HepG2 (cell line): ENCODE measurements around the gene SAC3D1. TPM values are rescaled to one million over a fixed set of nuclear protein-coding genes. Genes with fewer than 3 reads are reported as not detected.

Experiments used
- ASH2L ChIP-seq: fragments of 300-600, 200-600 bp; sonication (generic); IDR thresholded peaks from 2 replicates; pipeline ENCODE4 v1.7.0; 2017; ENCODE audit warnings: low read depth, mild to moderate bottlenecking, moderate library complexity, mixed read lengths, low read length; ENCODE audit not compliant: insufficient read length
- ATF1 ChIP-seq: IDR thresholded peaks from 2 replicates; pipeline ENCODE4 v1.6.1; 2016; ENCODE audit warnings: mild to moderate bottlenecking, control low read depth
- FOXK1 ChIP-seq: sonication (generic); formaldehyde crosslinking; IDR thresholded peaks from 2 replicates; pipeline ENCODE4 v1.4.0; 2020; ENCODE audit warnings: low read depth, missing genetic modification reagents, borderline replicate concordance
- HNRNPLL ChIP-seq: fragments of 200-400 bp; formaldehyde crosslinking; IDR thresholded peaks from 2 replicates; pipeline ENCODE4 v1.6.1; 2017; ENCODE audit warnings: mild to moderate bottlenecking, low read depth, low read length; ENCODE audit not compliant: poor library complexity, severe bottlenecking
- MED1 ChIP-seq: sonication (generic); formaldehyde crosslinking; IDR thresholded peaks from 2 replicates; pipeline ENCODE4 v1.4.0; 2020; ENCODE audit warnings: missing genetic modification reagents
- PRMT3 ChIP-seq: sonication (generic); formaldehyde crosslinking; IDR thresholded peaks from 2 replicates; pipeline ENCODE4 v1.8.1; 2022; ENCODE audit warnings: low read depth, mild to moderate bottlenecking, moderate library complexity, missing genetic modification reagents, borderline replicate concordance
- RELA ChIP-seq: sonication (generic); formaldehyde crosslinking; IDR thresholded peaks from 2 replicates; pipeline ENCODE4 v1.4.0; 2020; ENCODE audit warnings: missing genetic modification reagents
- SAP130 ChIP-seq: IDR thresholded peaks from 2 replicates; pipeline ENCODE4 v1.6.1; 2016; ENCODE audit warnings: low read depth
- SATB2 ChIP-seq: sonication (generic); formaldehyde crosslinking; IDR thresholded peaks from 2 replicates; pipeline ENCODE4 v1.5.0; 2020; ENCODE audit warnings: missing genetic modification reagents
- SMAD9 ChIP-seq: sonication (generic); formaldehyde crosslinking; IDR thresholded peaks from 2 replicates; pipeline ENCODE4 v1.5.1; 2020; ENCODE audit warnings: mild to moderate bottlenecking, missing genetic modification reagents
- SOX13 ChIP-seq, 3 experiments: fragments of 450-650 bp in 1 of 3; sonication (generic) in 1 of 3; formaldehyde crosslinking in 1 of 3; IDR thresholded peaks in 2 of 3; conservative IDR thresholded peaks in 1 of 3; 2 replicates each; pipeline versions ENCODE4 v1.5.0 to v1.6.1; 2016 to 2020; ENCODE audit warnings: antibody characterized with exemption in 1 of 3, mild to moderate bottlenecking in 1 of 3, missing compliant biosample characterization in 1 of 3, missing genetic modification reagents in 1 of 3, moderate library complexity in 1 of 3
- ZFYVE20 ChIP-seq: sonication (generic); formaldehyde crosslinking; IDR thresholded peaks from 2 replicates; pipeline ENCODE4 v1.8.0; 2023; ENCODE audit warnings: low read depth, mild to moderate bottlenecking, moderate library complexity, missing genetic modification reagents, borderline replicate concordance
- ZNF101 ChIP-seq: sonication (generic); formaldehyde crosslinking; IDR thresholded peaks from 2 replicates; pipeline ENCODE4 v1.4.0; 2020; ENCODE audit warnings: mild to moderate bottlenecking, low read depth, missing genetic modification reagents, borderline replicate concordance
- ZNF160 ChIP-seq: sonication (generic); formaldehyde crosslinking; IDR thresholded peaks from 2 replicates; pipeline ENCODE4 v1.8.0; 2022; ENCODE audit warnings: mild to moderate bottlenecking, inconsistent platforms, missing genetic modification reagents
- ZNF331 ChIP-seq: sonication (generic); formaldehyde crosslinking; IDR thresholded peaks from 2 replicates; pipeline ENCODE4 v1.4.0; 2020; ENCODE audit warnings: missing genetic modification reagents
- polyA plus RNA-seq, 8 experiments: library from polyadenylated mRNA; depleted of rRNA in 3 of 8; stranded (reverse) in 7 of 8; unstranded in 1 of 8; fragments of >200 nt; fragmentation: Illumina TruSeq in 4 of 8; extraction: Trizol in 4 of 8; gene quantifications; 2 replicates each; pipeline versions ENCODE4 v1.2.1 to v1.2.3, GENCODE V29; 2011 to 2016; ENCODE audit warnings: low read depth in 4 of 8, missing spikeins in 1 of 8, mixed read lengths in 1 of 8; ENCODE audit not compliant: insufficient read depth in 1 of 8
- total RNA-seq, 5 experiments: library from RNA; depleted of rRNA; stranded (reverse); fragments of >200 nt; fragmentation: Illumina TruSeq; extraction: Trizol; gene quantifications; 2 replicates each; pipeline ENCODE4 v1.2.3, GENCODE V29; 2016; ENCODE audit warnings: low read depth in 1 of 5
- TF ChIP-seq, protein P1 (sequence below): sonication (generic); formaldehyde crosslinking; IDR thresholded peaks from 2 replicates; pipeline ENCODE4 v1.4.0; 2020; ENCODE audit warnings: mild to moderate bottlenecking, missing genetic modification reagents, borderline replicate concordance
- TF ChIP-seq, protein P2 (sequence below): sonication (generic); formaldehyde crosslinking; IDR thresholded peaks from 2 replicates; pipeline ENCODE4 v1.5.0; 2020; ENCODE audit warnings: missing genetic modification reagents
- TF ChIP-seq, protein P3 (sequence below): sonication (generic); formaldehyde crosslinking; IDR thresholded peaks from 2 replicates; pipeline ENCODE4 v1.5.1; 2020; ENCODE audit warnings: missing genetic modification reagents, mild to moderate bottlenecking, borderline replicate concordance
- TF ChIP-seq, protein P4 (sequence below): sonication (generic); formaldehyde crosslinking; IDR thresholded peaks from 2 replicates; pipeline ENCODE4 v1.4.0; 2020; ENCODE audit warnings: mild to moderate bottlenecking, low read depth, missing genetic modification reagents
- TF ChIP-seq, protein P5 (sequence below): IDR thresholded peaks from 2 replicates; pipeline ENCODE4 v1.6.1; 2018; ENCODE audit warnings: missing genetic modification reagents

Gene SAC3D1
- total and polyA plus RNA-seq, 2 of the 13 experiments (the other 11 are each of a cell fraction or from before 2014, with no cell fraction given) = 7.4 to 36.3 TPM

DNA sequence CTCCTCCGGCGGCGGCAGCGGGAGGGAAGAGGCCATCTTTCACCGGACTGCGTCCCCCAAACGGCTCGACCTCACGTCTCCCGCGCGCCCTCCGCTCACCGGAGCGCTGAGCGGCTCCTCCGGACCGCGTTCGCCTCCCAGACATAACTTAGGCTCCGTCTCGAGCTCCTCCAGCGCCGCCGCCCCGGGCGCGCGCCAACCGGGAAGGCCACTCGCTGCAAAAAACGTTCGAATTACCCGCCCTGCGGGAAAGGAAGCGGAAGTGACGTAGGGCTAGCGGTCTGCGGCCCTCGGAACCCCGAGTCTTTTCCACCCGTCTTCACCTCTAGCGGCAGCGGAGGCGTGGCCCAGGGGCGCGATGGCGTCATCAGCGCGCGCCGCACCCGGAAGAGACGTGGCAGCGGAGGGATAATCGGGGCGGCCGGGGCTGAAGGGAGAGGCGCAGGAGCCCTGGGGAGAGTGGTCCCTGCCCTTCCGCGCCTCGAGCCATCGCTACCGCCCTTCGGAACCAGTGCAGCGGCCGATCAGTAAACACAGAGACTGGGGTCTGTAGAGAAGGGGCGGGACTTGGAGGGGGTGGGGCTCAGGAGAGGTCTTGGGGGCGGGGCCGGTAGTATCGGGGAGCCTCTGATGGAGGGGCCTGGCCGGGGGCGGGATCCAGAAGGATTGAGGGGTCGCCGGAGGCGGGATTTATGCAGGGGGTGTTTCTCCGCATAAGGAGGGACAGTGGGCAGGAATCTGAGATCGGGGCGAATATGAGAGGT, 43.0 kb downstream of the SAC3D1 start, which contains the start of the genes CDCA5 and ZFPL1 (continued):
- TF ChIP-seq, protein P1, sequence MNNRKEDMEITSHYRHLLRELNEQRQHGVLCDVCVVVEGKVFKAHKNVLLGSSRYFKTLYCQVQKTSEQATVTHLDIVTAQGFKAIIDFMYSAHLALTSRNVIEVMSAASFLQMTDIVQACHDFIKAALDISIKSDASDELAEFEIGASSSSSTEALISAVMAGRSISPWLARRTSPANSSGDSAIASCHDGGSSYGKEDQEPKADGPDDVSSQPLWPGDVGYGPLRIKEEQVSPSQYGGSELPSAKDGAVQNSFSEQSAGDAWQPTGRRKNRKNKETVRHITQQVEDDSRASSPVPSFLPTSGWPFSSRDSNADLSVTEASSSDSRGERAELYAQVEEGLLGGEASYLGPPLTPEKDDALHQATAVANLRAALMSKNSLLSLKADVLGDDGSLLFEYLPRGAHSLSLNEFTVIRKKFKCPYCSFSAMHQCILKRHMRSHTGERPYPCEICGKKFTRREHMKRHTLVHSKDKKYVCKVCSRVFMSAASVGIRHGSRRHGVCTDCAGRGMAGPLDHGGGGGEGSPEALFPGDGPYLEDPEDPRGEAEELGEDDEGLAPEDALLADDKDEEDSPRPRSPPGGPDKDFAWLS (CRISPR knock-in tag) = no peak
- peak; percentile 21; the same call in 1 of the 2 replicates for TF ChIP-seq ZNF160 (CRISPR knock-in tag)
- 0 out of 2 replicates have a peak, but pooled peaks have one; percentile 50 for TF ChIP-seq ZNF101 (CRISPR knock-in tag)
- TF ChIP-seq SAP130 (CRISPR knock-in tag) = peak; percentile 100
- TF ChIP-seq, protein P2, sequence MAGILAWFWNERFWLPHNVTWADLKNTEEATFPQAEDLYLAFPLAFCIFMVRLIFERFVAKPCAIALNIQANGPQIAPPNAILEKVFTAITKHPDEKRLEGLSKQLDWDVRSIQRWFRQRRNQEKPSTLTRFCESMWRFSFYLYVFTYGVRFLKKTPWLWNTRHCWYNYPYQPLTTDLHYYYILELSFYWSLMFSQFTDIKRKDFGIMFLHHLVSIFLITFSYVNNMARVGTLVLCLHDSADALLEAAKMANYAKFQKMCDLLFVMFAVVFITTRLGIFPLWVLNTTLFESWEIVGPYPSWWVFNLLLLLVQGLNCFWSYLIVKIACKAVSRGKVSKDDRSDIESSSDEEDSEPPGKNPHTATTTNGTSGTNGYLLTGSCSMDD (CRISPR knock-in tag) = no peak
- peak; percentile 48; the same call in 1 of the 2 replicates for TF ChIP-seq ZNF331 (CRISPR knock-in tag)
- no peak for TF ChIP-seq SOX13 (IDR thresholded peaks at IDR 0.05)
- TF ChIP-seq SOX13 (CRISPR knock-in tag; conservative IDR thresholded peaks at IDR 0.05 in 1 of 2, IDR thresholded peaks at IDR 0.05 in 1 of 2) = peak in 1 of 2 experiments; percentile 38; a peak in 1 of 4 replicates
- 0 out of 2 replicates have a peak, but pooled peaks have one; percentile 60 for TF ChIP-seq ZFYVE20 (CRISPR knock-in tag)
- TF ChIP-seq, protein P3, sequence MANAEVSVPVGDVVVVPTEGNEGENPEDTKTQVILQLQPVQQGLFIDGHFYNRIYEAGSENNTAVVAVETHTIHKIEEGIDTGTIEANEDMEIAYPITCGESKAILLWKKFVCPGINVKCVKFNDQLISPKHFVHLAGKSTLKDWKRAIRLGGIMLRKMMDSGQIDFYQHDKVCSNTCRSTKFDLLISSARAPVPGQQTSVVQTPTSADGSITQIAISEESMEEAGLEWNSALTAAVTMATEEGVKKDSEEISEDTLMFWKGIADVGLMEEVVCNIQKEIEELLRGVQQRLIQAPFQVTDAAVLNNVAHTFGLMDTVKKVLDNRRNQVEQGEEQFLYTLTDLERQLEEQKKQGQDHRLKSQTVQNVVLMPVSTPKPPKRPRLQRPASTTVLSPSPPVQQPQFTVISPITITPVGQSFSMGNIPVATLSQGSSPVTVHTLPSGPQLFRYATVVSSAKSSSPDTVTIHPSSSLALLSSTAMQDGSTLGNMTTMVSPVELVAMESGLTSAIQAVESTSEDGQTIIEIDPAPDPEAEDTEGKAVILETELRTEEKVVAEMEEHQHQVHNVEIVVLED = peak; percentile 94
- TF ChIP-seq PRMT3 (CRISPR knock-in tag) = 0 out of 2 replicates have a peak, but pooled peaks have one; percentile 75
- TF ChIP-seq ASH2L = peak; percentile 86
- TF ChIP-seq SMAD9 = peak; percentile 58; the same call in 1 of the 2 replicates
- peak; percentile 67; the same call in 1 of the 2 replicates for TF ChIP-seq RELA (CRISPR knock-in tag)
- peak; percentile 99 for TF ChIP-seq ATF1 (CRISPR knock-in tag)
- TF ChIP-seq, protein P4, sequence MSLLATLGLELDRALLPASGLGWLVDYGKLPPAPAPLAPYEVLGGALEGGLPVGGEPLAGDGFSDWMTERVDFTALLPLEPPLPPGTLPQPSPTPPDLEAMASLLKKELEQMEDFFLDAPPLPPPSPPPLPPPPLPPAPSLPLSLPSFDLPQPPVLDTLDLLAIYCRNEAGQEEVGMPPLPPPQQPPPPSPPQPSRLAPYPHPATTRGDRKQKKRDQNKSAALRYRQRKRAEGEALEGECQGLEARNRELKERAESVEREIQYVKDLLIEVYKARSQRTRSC (CRISPR knock-in tag) = no peak
- TF ChIP-seq SATB2 = no peak
- TF ChIP-seq HNRNPLL = peak; percentile 66
- peak; percentile 95 for TF ChIP-seq FOXK1
- TF ChIP-seq, protein P5, sequence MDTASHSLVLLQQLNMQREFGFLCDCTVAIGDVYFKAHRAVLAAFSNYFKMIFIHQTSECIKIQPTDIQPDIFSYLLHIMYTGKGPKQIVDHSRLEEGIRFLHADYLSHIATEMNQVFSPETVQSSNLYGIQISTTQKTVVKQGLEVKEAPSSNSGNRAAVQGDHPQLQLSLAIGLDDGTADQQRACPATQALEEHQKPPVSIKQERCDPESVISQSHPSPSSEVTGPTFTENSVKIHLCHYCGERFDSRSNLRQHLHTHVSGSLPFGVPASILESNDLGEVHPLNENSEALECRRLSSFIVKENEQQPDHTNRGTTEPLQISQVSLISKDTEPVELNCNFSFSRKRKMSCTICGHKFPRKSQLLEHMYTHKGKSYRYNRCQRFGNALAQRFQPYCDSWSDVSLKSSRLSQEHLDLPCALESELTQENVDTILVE (CRISPR knock-in tag) = peak; percentile 78; the same call in 1 of the 2 replicates
- TF ChIP-seq MED1 (CRISPR knock-in tag) = peak; percentile 73
